Mononuclear cell (primary cell): ENCODE measurements around the gene ZEB2. TPM values are rescaled to one million over a fixed set of nuclear protein-coding genes. Genes with fewer than 3 reads are reported as not detected.

Experiments used
- H3K27me3 ChIP-seq: 2 replicates; pipeline ENCODE4 v1.6.0; 2011; ENCODE audit warnings: low read length, control low read depth; ENCODE audit not compliant: insufficient read depth
- H3K4me1 ChIP-seq: 2 replicates; pipeline ENCODE4 v1.5.1; 2011; ENCODE audit warnings: mild to moderate bottlenecking, low read length, control low read depth; ENCODE audit not compliant: insufficient read depth
- H3K4me3 ChIP-seq: 2 replicates; pipeline ENCODE4 v1.5.1; 2011; ENCODE audit warnings: mild to moderate bottlenecking, low read length, moderate library complexity
- H3K9me3 ChIP-seq: 2 replicates; pipeline ENCODE4 v1.5.1; 2011; ENCODE audit warnings: low read depth, mild to moderate bottlenecking, control low read depth, low read length
- total RNA-seq: library from RNA; depleted of rRNA; stranded (reverse); fragments of >200 nt; gene quantifications from one replicate; pipeline ENCODE4 v1.2.3, GENCODE V29; 2012

The ZEB2 gene
- total RNA-seq, 1 donor: 511 TPM

GRCh38 chr2:144498277-144498676 lies 21.6 kb downstream of the ZEB2 start:
- no peaks in the 10 kb centered on the region for H3K9me3 ChIP-seq
- no peak overlapping the region for H3K4me3 ChIP-seq
- H3K27me3 ChIP-seq: no peaks in the 10 kb centered on the region
- H3K4me1 ChIP-seq: peaks cover 56% of the 10 kb centered on the region

GRCh38 chr2:144496977-144497598 lies 22.8 kb downstream of the ZEB2 start:
- no peaks in the 10 kb centered on the region for H3K27me3 ChIP-seq
- H3K9me3 ChIP-seq: no peaks in the 10 kb centered on the region
- peaks cover 66% of the 10 kb centered on the region for H3K4me1 ChIP-seq
- no peak overlapping the region for H3K4me3 ChIP-seq

GRCh38 chr2:144496092-144496976 lies 23.6 kb downstream of the ZEB2 start:
- H3K27me3 ChIP-seq: no peaks in the 10 kb centered on the region
- H3K4me1 ChIP-seq: peaks cover 65% of the 10 kb centered on the region
- no peaks in the 10 kb centered on the region for H3K9me3 ChIP-seq
- H3K4me3 ChIP-seq: no peak overlapping the region

GRCh38 chr2:144495227-144496091 lies 24.5 kb downstream of the ZEB2 start:
- Histone ChIP-seq H3K27me3 (no peaks in the 10 kb centered on the region), H3K9me3 (no peaks in the 10 kb centered on the region), H3K4me1 (peaks cover 67% of the 10 kb centered on the region), H3K4me3 (no peak overlapping the region)

DNA sequence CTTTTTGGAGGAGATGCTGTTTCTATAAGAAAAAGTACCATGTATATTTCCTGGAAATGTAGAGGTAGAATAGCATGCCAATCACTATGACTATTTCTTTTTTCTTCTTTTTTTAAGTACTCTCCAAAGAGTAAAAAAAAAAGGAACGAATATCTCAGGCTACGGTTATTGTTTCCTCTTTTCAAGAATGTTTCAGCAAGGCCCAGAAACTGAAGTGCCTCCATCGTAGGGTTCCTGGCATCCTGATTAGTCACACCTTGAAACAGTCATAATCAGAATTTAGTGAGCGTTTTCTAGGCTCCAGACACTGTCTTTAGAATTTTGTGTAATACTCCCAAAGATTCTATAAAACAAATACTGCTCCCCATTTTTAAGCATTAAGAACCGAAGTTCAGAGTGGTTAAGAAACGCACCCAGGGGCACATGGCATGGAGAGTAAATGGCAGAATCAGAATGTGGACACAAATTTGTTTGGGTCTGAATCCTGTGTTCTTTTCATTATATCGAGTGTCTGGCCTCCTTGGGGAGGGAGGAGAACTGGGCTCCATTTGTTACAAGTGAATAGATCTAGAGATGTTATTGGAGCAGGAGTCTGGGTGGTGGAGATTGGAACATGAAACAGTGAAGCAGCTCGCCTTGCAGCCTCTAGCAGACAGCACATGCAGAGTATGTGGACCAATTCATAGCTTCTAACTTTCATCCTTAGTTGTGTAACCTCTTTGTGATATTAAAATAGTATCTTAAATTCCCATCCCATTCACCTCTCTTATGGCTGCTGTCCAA lies 26.7 kb downstream of the ZEB2 start:
- H3K27me3 ChIP-seq: no peaks in the 10 kb centered on the region
- no peak overlapping the region for H3K4me3 ChIP-seq
- H3K4me1 ChIP-seq: peaks cover 75% of the 10 kb centered on the region
- no peaks in the 10 kb centered on the region for H3K9me3 ChIP-seq

DNA sequence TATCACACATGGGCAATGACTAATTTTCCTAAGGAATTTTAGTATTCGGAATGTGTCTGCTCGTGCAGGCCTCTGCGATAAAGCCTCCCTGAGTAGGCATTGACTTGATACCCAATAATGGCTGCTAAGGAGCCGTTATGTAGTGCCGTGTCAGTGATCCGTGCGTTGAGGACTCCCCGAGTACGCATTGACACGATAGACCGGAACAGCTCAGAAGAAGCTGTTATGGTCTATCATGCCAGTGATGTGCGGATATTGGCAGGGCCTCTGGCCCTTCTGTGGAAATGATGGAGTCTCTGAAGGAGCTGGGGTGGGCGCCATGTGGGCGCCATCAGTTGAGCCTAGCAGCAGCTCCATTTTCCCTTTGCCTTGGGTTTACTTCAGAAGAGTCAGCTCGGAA lies 29.1 kb downstream of the ZEB2 start:
- Histone ChIP-seq H3K9me3 (no peaks in the 10 kb centered on the region), H3K4me3 (no peak overlapping the region), H3K27me3 (no peaks in the 10 kb centered on the region), H3K4me1 (peaks cover 60% of the 10 kb centered on the region)

- Histone ChIP-seq H3K4me1 (peaks cover 57% of the 10 kb centered on the region), H3K27me3 (no peaks in the 10 kb centered on the region), H3K9me3 (no peaks in the 10 kb centered on the region), H3K4me3 (no peak overlapping the region)
Measured at GRCh38 chr2:144490017-144490416, 29.9 kb downstream of the ZEB2 start.

GRCh38 chr2:144489315-144489916 lies 30.5 kb downstream of the ZEB2 start:
- Histone ChIP-seq H3K27me3 (no peaks in the 10 kb centered on the region), H3K4me1 (peaks cover 58% of the 10 kb centered on the region), H3K4me3 (no peak overlapping the region), H3K9me3 (no peaks in the 10 kb centered on the region)

GRCh38 chr2:144484201-144484948 lies 35.5 kb downstream of the ZEB2 start:
- Histone ChIP-seq H3K27me3 (no peaks in the 10 kb centered on the region), H3K9me3 (no peaks in the 10 kb centered on the region), H3K4me3 (no peak overlapping the region), H3K4me1 (peaks cover 51% of the 10 kb centered on the region)

GRCh38 chr2:144481666-144482065 lies 38.3 kb downstream of the ZEB2 start:
- no peak overlapping the region for H3K4me3 ChIP-seq
- H3K4me1 ChIP-seq: peaks cover 57% of the 10 kb centered on the region
- H3K9me3 ChIP-seq: no peaks in the 10 kb centered on the region
- H3K27me3 ChIP-seq: no peaks in the 10 kb centered on the region

DNA sequence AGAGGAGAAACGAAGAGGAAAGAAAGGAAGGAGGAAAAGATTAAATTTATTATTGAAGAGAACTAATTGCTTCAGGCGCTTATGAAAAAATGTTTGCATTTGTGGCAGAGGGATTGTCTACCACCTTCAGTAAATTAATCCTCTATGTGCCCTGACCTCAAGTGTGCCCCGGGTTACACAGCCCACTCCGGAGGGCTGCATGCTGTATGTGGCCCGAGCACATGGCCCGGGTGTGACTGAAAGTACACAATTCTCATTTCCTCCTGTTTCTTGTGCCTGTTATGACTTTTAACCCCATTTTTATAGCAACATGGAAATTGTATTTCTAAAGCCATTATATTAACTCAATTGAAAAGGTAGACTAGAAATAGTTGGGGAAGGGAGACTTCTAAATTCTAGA lies 38.8 kb downstream of the ZEB2 start:
- H3K27me3 ChIP-seq: no peaks in the 10 kb centered on the region
- H3K9me3 ChIP-seq: no peaks in the 10 kb centered on the region
- peaks cover 62% of the 10 kb centered on the region for H3K4me1 ChIP-seq
- H3K4me3 ChIP-seq: no peak overlapping the region

DNA sequence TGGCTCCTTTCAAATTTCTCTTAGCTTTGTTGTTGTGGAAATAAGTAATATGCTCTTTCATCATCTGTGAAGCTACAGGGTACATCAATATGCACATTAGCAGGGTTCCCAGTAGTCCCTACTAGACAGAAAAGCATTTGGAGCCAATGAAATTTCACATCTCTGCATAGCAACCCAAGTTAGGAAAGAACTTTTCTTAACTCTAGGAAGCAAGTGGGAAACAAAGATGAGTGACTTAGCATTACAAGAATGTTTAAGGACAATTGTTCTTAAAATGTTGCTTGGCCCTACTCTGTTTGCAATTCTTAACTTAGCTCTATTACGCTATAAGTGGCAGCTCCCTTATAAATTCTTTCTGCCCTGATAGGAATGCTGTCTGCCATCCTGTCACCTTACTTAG lies 39.6 kb downstream of the ZEB2 start:
- H3K4me1 ChIP-seq: peaks cover 64% of the 10 kb centered on the region
- no peaks in the 10 kb centered on the region for H3K27me3 ChIP-seq

DNA sequence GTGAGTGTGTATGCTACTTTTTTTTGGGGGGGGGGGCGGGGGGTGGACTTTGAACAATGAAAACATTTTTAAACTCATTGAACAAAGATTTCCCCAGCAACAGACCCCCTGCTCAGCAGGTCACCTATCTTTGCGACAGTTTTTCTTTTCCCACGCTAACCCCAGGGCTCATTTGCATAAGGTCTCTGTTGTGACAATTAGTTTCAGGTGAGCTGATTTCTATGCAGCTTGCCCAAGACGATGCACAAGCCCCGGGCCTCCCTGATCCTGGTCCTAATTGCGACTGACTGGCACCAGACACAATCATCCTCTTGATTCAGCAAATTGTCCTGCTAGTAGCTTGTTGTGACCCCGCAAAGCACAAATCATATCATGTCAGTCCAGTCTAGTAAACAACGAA lies 40.3 kb downstream of the ZEB2 start:
- Histone ChIP-seq H3K27me3 (no peaks in the 10 kb centered on the region), H3K4me3 (no peak overlapping the region), H3K4me1 (peaks cover 61% of the 10 kb centered on the region), H3K9me3 (no peaks in the 10 kb centered on the region)

More for the DNA sequence above, 39.6 kb downstream of the ZEB2 start:
- no peak overlapping the region for H3K4me3 ChIP-seq
- H3K9me3 ChIP-seq: no peaks in the 10 kb centered on the region
